Sigmoid colon (tissue), 7 donors: ENCODE data around the gene DDX23. TPM values are rescaled to one million over a fixed set of nuclear protein-coding genes. Genes with fewer than 3 reads are reported as not detected.

Experiments used
- DNase-seq: peaks from one replicate; pipeline ENCODE4 v3.0.0-alpha.2; 2019
- H3K27ac ChIP-seq, 4 donors: fragments of 200-600 bp; sonication (generic); one replicate each; pipeline ENCODE4 v1.5.1; 2016 to 2019; ENCODE audit warnings: mild to moderate bottlenecking in 1 of 4
- H3K27me3 ChIP-seq, 3 donors: fragments of 200-600 bp; sonication (generic); one replicate each; pipeline ENCODE4 v1.5.1; 2019; ENCODE audit warnings: mild to moderate bottlenecking in 1 of 3
- H3K36me3 ChIP-seq, 4 donors: fragments of 200-600 bp; sonication (generic); one replicate each; pipeline ENCODE4 v1.5.1; 2016 to 2019
- H3K4me1 ChIP-seq, 4 donors: fragments of 200-600 bp; sonication (generic); one replicate each; pipeline ENCODE4 v1.5.1; 2017 to 2019
- H3K4me3 ChIP-seq, 4 donors: fragments of 200-600 bp; sonication (generic); one replicate each; pipeline ENCODE4 v1.5.1; 2017 to 2019; ENCODE audit warnings: mild to moderate bottlenecking in 2 of 4, moderate library complexity in 1 of 4
- H3K9me3 ChIP-seq, 4 donors: fragments of 200-600 bp in 3 of 4; sonication (generic) in 3 of 4; one replicate each; pipeline versions ENCODE4 v1.5.1 to v1.6.1; 2013 to 2019
- CTCF ChIP-seq, 4 experiments: fragments of 450-650 bp in 3 of 4; fragments of 200-600 bp in 1 of 4; IDR thresholded peaks; one replicate each; pipeline ENCODE4 v1.5.1; 2016 to 2019; ENCODE audit warnings: antibody characterized with exemption in 4 of 4, mild to moderate bottlenecking in 3 of 4, moderate library complexity in 2 of 4
- EP300 ChIP-seq, 4 donors: sonication (generic); formaldehyde crosslinking; IDR thresholded peaks; one replicate each; pipeline ENCODE4 v1.6.1; 2017; ENCODE audit warnings: antibody characterized with exemption in 4 of 4
- POLR2A ChIP-seq, 2 donors: fragments of 450-650 bp; IDR thresholded peaks; one replicate each; pipeline ENCODE4 v1.6.1; 2016; ENCODE audit warnings: antibody characterized with exemption in 2 of 2, mild to moderate bottlenecking in 2 of 2, moderate library complexity in 2 of 2
- POLR2AphosphoS5 ChIP-seq, 4 donors: sonication (generic); formaldehyde crosslinking; IDR thresholded peaks; one replicate each; pipeline ENCODE4 v1.6.1; 2017; ENCODE audit warnings: antibody characterized with exemption in 4 of 4
- WGBS, 2 donors: extraction: QIAGEN DNeasy Blood & Tissue Kit; methylation state at CpG; one replicate each; pipeline ENCODE4 v1.1.7; 2013; 5-methylcytosine and 5-hydroxymethylcytosine counted together
- intact Hi-C: fragments of 100-400 bp; cut with DNase I; formaldehyde crosslinking; loops from one replicate; pipeline ENCODE4 v1.15.1; 2023
- polyA plus RNA-seq, 3 donors: library from polyadenylated mRNA; stranded (reverse); fragments of 200-250 nt; gene quantifications; one replicate each; pipeline ENCODE4 v1.2.3, GENCODE V29; 2013
- total RNA-seq, 4 donors: library from RNA; depleted of rRNA; stranded (reverse); fragments of >200 nt; gene quantifications; one replicate each; pipeline ENCODE4 v1.1.0, GENCODE V29; 2016
- donor health status: healthy with polysubstance abuse.
- donor health status: Bipolar disorder and iron deficiency.
- donor health status: healthy.

DDX23 gene
- total and polyA plus RNA-seq, 7 donors: 32.4 to 91.5 (median 53.5) TPM

GRCh38 chr12:48813465-48814261 lies 38.3 kb downstream of the DDX23 start:
- no peak for DNase-seq
- peak overlapping the region; percentile 62 to 86 (median 78) for H3K4me3 ChIP-seq
- H3K9me3 ChIP-seq: no peaks in the 10 kb centered on the region
- no peaks in the 10 kb centered on the region for H3K36me3 ChIP-seq
- 26 to 28% methylated on average over 18 of the region's 18 CpGs for WGBS, 2 donors
- no peaks in the 10 kb centered on the region for H3K27me3 ChIP-seq
- no peak for TF ChIP-seq POLR2AphosphoS5 (IDR thresholded peaks at IDR 0.05)
- no peak for TF ChIP-seq EP300 (IDR thresholded peaks at IDR 0.05)
- no peak for TF ChIP-seq POLR2A (IDR thresholded peaks at IDR 0.05)
- no peak for TF ChIP-seq CTCF (IDR thresholded peaks at IDR 0.05)
- H3K4me1 ChIP-seq: peaks cover 0 to 60% (median 43%) of the 10 kb centered on the region in 4 donors
- intact Hi-C loops: loop anchor here (10.0 kb wide), 1 partner anchor 599 kb away; no protein-coding TSS in a partner anchor
- peak overlapping the region; percentile 86 to 94 (median 91) for H3K27ac ChIP-seq

GRCh38 chr12:48812389-48812788 lies 39.6 kb downstream of the DDX23 start:
- H3K27ac ChIP-seq: no peak overlapping the region

GRCh38 chr12:48811437-48812090 lies 40.4 kb downstream of the DDX23 start:
- Histone ChIP-seq H3K36me3 (no peaks in the 10 kb centered on the region), H3K4me1 (peaks cover 0 to 46% (median 34%) of the 10 kb centered on the region in 4 donors), H3K4me3 (no peak overlapping the region), H3K27me3 (no peaks in the 10 kb centered on the region), H3K27ac (peak overlapping the region in 2 of 4 donors; percentile 35 to 49), H3K9me3 (no peaks in the 10 kb centered on the region)
- no peak for DNase-seq
- 82 to 84% methylated on average over 5 of the region's 5 CpGs for WGBS, 2 donors
- TF ChIP-seq CTCF (IDR thresholded peaks at IDR 0.05) (no peak), EP300 (IDR thresholded peaks at IDR 0.05) (no peak), POLR2A (IDR thresholded peaks at IDR 0.05) (no peak), POLR2AphosphoS5 (IDR thresholded peaks at IDR 0.05) (no peak)
- intact Hi-C loops: loop anchor here (10.0 kb wide), 1 partner anchor 597 kb away; no protein-coding TSS in a partner anchor

More at GRCh38 chr12:48812389-48812788, 39.6 kb downstream of the DDX23 start:
- Histone ChIP-seq H3K27me3 (no peaks in the 10 kb centered on the region), H3K9me3 (no peaks in the 10 kb centered on the region), H3K4me3 (no peak overlapping the region), H3K4me1 (peaks cover 0 to 48% (median 36%) of the 10 kb centered on the region in 4 donors), H3K36me3 (no peaks in the 10 kb centered on the region)
- TF ChIP-seq EP300 (IDR thresholded peaks at IDR 0.05) (no peak), CTCF (IDR thresholded peaks at IDR 0.05) (no peak), POLR2A (IDR thresholded peaks at IDR 0.05) (no peak), POLR2AphosphoS5 (IDR thresholded peaks at IDR 0.05) (no peak)
- no peak for DNase-seq
- intact Hi-C loops: loop anchor here (10.0 kb wide), 1 partner anchor 598 kb away; no protein-coding TSS in a partner anchor
- 72 to 73% methylated on average over 2 of the region's 2 CpGs for WGBS, 2 donors

GRCh38 chr12:48810903-48811431 lies 41.0 kb downstream of the DDX23 start:
- H3K36me3 ChIP-seq: no peaks in the 10 kb centered on the region
- no peaks in the 10 kb centered on the region for H3K27me3 ChIP-seq
- TF ChIP-seq CTCF (IDR thresholded peaks at IDR 0.05) (no peak), POLR2A (IDR thresholded peaks at IDR 0.05) (no peak), POLR2AphosphoS5 (IDR thresholded peaks at IDR 0.05) (no peak), EP300 (IDR thresholded peaks at IDR 0.05) (no peak)
- no peaks in the 10 kb centered on the region for H3K9me3 ChIP-seq
- intact Hi-C loops: loop anchor here (10.0 kb wide), 1 partner anchor 596 kb away; no protein-coding TSS in a partner anchor
- DNase-seq: no peak
- peak overlapping the region in 2 of 4 donors; percentile 35 to 49 for H3K27ac ChIP-seq
- no peak overlapping the region for H3K4me3 ChIP-seq
- H3K4me1 ChIP-seq: peaks cover 0 to 41% (median 29%) of the 10 kb centered on the region in 4 donors
- WGBS, 2 donors: 46 to 60% methylated on average over 5 of the region's 5 CpGs
